PC-3 (cell line): ENCODE measurements around the gene FALEC. TPM values are rescaled to one million over a fixed set of nuclear protein-coding genes. Genes with fewer than 3 reads are reported as not detected.

Experiments
- ATAC-seq: fragments of 200-7000 bp; cut with Tn5 transposase; 2 replicates; pipeline ENCODE4 v1.9.1; 2020; ENCODE audit warnings: mild to moderate bottlenecking, moderate library complexity
- BruUV-seq: library from RNA; stranded (reverse); fragments of 400-500 nt; replicated peaks from 2 replicates; lab custom pipeline; 2021; lab: Mats Ljungman, UMichigan
- CTCF ChIA-PET: fragments of 300-600 bp; sonication (Branson Sonifier 250); formaldehyde crosslinking; loops from one replicate; lab custom pipeline; 2022; ENCODE audit warnings: antibody characterized with exemption; lab: Charles Lee
- POLR2A ChIA-PET: fragments of 300-600 bp; sonication (Branson Sonifier 250); formaldehyde crosslinking; loops from one replicate; lab custom pipeline; 2022; ENCODE audit warnings: antibody characterized with exemption; ENCODE audit not compliant: unreplicated experiment; lab: Charles Lee
- DNase-seq: peaks from one replicate; pipeline ENCODE4 v3.0.0-alpha.2; 2015
- H2AFZ ChIP-seq: fragments of 300-600 bp; sonication (generic); 2 replicates; pipeline ENCODE4 v1.6.0; 2016; ENCODE audit warnings: antibody characterized with exemption, low read length
- H3F3A ChIP-seq: fragments of 300-600 bp; sonication (generic); one replicate; pipeline ENCODE4 v1.6.0; 2017; ENCODE audit warnings: antibody characterized with exemption, low read length, control low read depth, mild to moderate bottlenecking; ENCODE audit not compliant: unreplicated experiment
- H3K27ac ChIP-seq: fragments of 300-600 bp; sonication (generic); 2 replicates; pipeline ENCODE4 v1.5.1; 2016; ENCODE audit warnings: mild to moderate bottlenecking, low read length
- H3K27me3 ChIP-seq: fragments of 300-600 bp; sonication (generic); 2 replicates; pipeline ENCODE4 v1.6.1; 2016; ENCODE audit warnings: low read length, mixed read lengths
- H3K36me3 ChIP-seq: fragments of 300-600 bp; sonication (generic); 2 replicates; pipeline ENCODE4 v1.6.1; 2016; ENCODE audit warnings: low read depth, mixed run types, low read length, mixed read lengths
- H3K4me1 ChIP-seq: fragments of 300-600 bp; sonication (generic); 2 replicates; pipeline ENCODE4 v1.5.1; 2016; ENCODE audit warnings: low read length; ENCODE audit not compliant: insufficient read depth
- H3K4me2 ChIP-seq: fragments of 300-600 bp; sonication (generic); 2 replicates; pipeline ENCODE4 v1.6.0; 2016; ENCODE audit warnings: low read length
- H3K4me3 ChIP-seq: fragments of 300-600 bp; sonication (generic); 2 replicates; pipeline ENCODE4 v1.5.1; 2016; ENCODE audit warnings: mild to moderate bottlenecking, low read length, mixed read lengths
- H3K79me2 ChIP-seq: fragments of 300-600 bp; sonication (generic); 2 replicates; pipeline ENCODE4 v1.6.1; 2017; ENCODE audit warnings: low read length, mixed read lengths
- H3K9ac ChIP-seq: fragments of 300-600 bp; sonication (generic); 2 replicates; pipeline ENCODE4 v1.6.0; 2016; ENCODE audit warnings: mild to moderate bottlenecking, low read length
- H3K9me2 ChIP-seq: fragments of 300-600 bp; sonication (generic); replicated peaks from 2 replicates; pipeline ENCODE4 v1.6.1; 2016; ENCODE audit warnings: mixed run types, low read length, mixed read lengths
- H3K9me3 ChIP-seq: fragments of 300-600 bp; sonication (generic); 2 replicates; pipeline ENCODE4 v1.6.1; 2016; ENCODE audit warnings: low read length, mixed read lengths
- H4K20me1 ChIP-seq: fragments of 300-600 bp; sonication (generic); 2 replicates; pipeline ENCODE4 v1.6.1; 2016; ENCODE audit warnings: low read length, mixed read lengths
- CTCF ChIP-seq: fragments of 300-600 bp; sonication (generic); conservative IDR thresholded peaks from 2 replicates; pipeline ENCODE4 v1.5.1; 2017; ENCODE audit warnings: antibody characterized with exemption, low read depth, mild to moderate bottlenecking, low read length
- EZH2 ChIP-seq: fragments of 300-600 bp; sonication (generic); IDR thresholded peaks from one replicate; pipeline ENCODE4 v1.6.1; 2017; ENCODE audit warnings: antibody characterized with exemption, mild to moderate bottlenecking, low read length; ENCODE audit not compliant: unreplicated experiment
- EZH2phosphoT487 ChIP-seq: fragments of 300-600 bp; sonication (generic); IDR thresholded peaks from 2 replicates; pipeline ENCODE4 v1.6.1; 2018; ENCODE audit warnings: mild to moderate bottlenecking, antibody characterized with exemption, low read length, borderline replicate concordance
- intact Hi-C: fragments of 100-400 bp; cut with micrococcal nuclease; formaldehyde crosslinking; loops from 2 replicates; pipeline ENCODE4 v1.9.0; 2023
- total RNA-seq: library from RNA; depleted of rRNA; stranded (reverse); fragments of >200 nt; gene quantifications from 2 replicates; pipeline ENCODE4 v1.2.3, GENCODE V29; 2014

The FALEC gene
- total RNA-seq, 1 experiment from 2014 or later = 0.73 TPM

- TF ChIP-seq CTCF = no peak
- TF ChIP-seq EZH2 = no peak
- no peak for TF ChIP-seq EZH2phosphoT487
- Histone ChIP-seq H3K79me2 (no peaks in the 10 kb centered on the region), H3K4me1 (peaks cover 18% of the 10 kb centered on the region), H2AFZ (no peak overlapping the region), H4K20me1 (no peaks in the 10 kb centered on the region), H3K9me3 (no peaks in the 10 kb centered on the region), H3K9me2 (no peaks in the 10 kb centered on the region), H3K4me2 (no peak overlapping the region), H3K4me3 (no peak overlapping the region), H3K27me3 (no peaks in the 10 kb centered on the region), H3F3A (no peaks in the 10 kb centered on the region), H3K27ac (no peak overlapping the region), H3K36me3 (no peaks in the 10 kb centered on the region), H3K9ac (no peak overlapping the region)
- BruUV-seq = no TSS peak
- intact Hi-C loops = no loop called here
- ChIA-PET CTCF (no interaction called here), POLR2A (no interaction called here)
- DNase-seq = no peak
- no peak for ATAC-seq
Observed at GRCh38 chr1:150511551-150511950, 4.0 kb upstream of the FALEC start.

- no peak overlapping the region for H3K27ac ChIP-seq
- H2AFZ ChIP-seq = no peak overlapping the region
- no peaks in the 10 kb centered on the region for H3K79me2 ChIP-seq
- DNase-seq = no peak
- H3K4me1 ChIP-seq = peaks cover 20% of the 10 kb centered on the region
- H3K9me2 ChIP-seq = no peaks in the 10 kb centered on the region
- intact Hi-C loops = no loop called here
- CTCF ChIA-PET = no interaction called here
- POLR2A ChIA-PET = no interaction called here
- H3K4me3 ChIP-seq = no peak overlapping the region
- no peak overlapping the region for H3K4me2 ChIP-seq
- no peaks in the 10 kb centered on the region for H4K20me1 ChIP-seq
- no peaks in the 10 kb centered on the region for H3K9me3 ChIP-seq
- no peaks in the 10 kb centered on the region for H3K36me3 ChIP-seq
- H3K9ac ChIP-seq = no peak overlapping the region
- ATAC-seq = no peak
- no TSS peak for BruUV-seq
- TF ChIP-seq CTCF (no peak), EZH2 (no peak), EZH2phosphoT487 (no peak)
- no peaks in the 10 kb centered on the region for H3K27me3 ChIP-seq
- no peaks in the 10 kb centered on the region for H3F3A ChIP-seq
Observed at GRCh38 chr1:150511985-150512660, 3.4 kb upstream of the FALEC start.

DNA sequence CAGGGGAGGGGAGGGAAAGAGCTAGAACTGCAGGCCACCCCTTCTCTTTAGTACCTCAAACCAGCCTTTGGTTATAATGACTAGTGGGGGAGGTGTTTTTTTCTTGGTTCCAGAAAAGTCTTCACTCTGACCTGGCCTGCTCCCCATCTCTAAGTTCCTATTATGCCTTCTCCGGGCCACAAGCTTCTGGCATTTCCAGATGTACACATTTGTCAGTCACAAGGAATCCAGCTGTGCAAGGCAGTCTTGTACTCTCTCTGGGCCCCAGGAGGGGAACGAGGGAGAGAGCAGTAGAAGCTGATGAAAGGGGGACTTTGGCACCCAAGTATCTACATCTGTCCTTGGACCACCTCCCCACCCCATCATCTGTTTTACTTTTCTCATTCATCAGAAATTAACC lies 2.7 kb upstream of the FALEC start:
- POLR2A ChIA-PET = no interaction called here
- no peak for ATAC-seq
- H3F3A ChIP-seq = no peaks in the 10 kb centered on the region
- no peaks in the 10 kb centered on the region for H3K27me3 ChIP-seq
- no TSS peak for BruUV-seq
- H3K79me2 ChIP-seq = no peaks in the 10 kb centered on the region
- H3K4me1 ChIP-seq = peaks cover 16% of the 10 kb centered on the region
- no peak for TF ChIP-seq EZH2phosphoT487
- TF ChIP-seq EZH2 = no peak
- TF ChIP-seq CTCF = no peak
- CTCF ChIA-PET = interaction anchor here (1.3 kb wide), 1 partner anchor 19 kb away, joined by 4 read pairs; no protein-coding TSS in a partner anchor
- no peaks in the 10 kb centered on the region for H3K9me2 ChIP-seq
- H4K20me1 ChIP-seq = no peaks in the 10 kb centered on the region
- H3K27ac ChIP-seq = no peak overlapping the region
- no peaks in the 10 kb centered on the region for H3K36me3 ChIP-seq
- DNase-seq = no peak
- no peak overlapping the region for H3K9ac ChIP-seq
- no peak overlapping the region for H2AFZ ChIP-seq
- H3K9me3 ChIP-seq = no peaks in the 10 kb centered on the region
- H3K4me3 ChIP-seq = no peak overlapping the region
- H3K4me2 ChIP-seq = no peak overlapping the region
- intact Hi-C loops = no loop called here
